T-helper 2 cell (primary cell): ENCODE data around the gene NEURL2.

Experiments used
- DNase-seq, 5 experiments: peaks; one replicate each; pipeline versions ENCODE4 v3.0.0 to v3.0.0-alpha.2; 2012 to 2022

NEURL2 gene

GRCh38 chr20:45873409-45874103 lies 17.5 kb downstream of the NEURL2 start:
- peak in 1 of 5 experiments; percentile 65 for DNase-seq

- no peak for DNase-seq
Measured at GRCh38 chr20:45872626-45873025, 18.4 kb downstream of the NEURL2 start.

- no peak for DNase-seq
Measured at GRCh38 chr20:45867819-45868176, 23.2 kb downstream of the NEURL2 start.

GRCh38 chr20:45867136-45867818 lies 23.7 kb downstream of the NEURL2 start:
- no peak for DNase-seq

GRCh38 chr20:45866454-45866853 lies 24.6 kb downstream of the NEURL2 start:
- DNase-seq: no peak

- DNase-seq: no peak
Measured at GRCh38 chr20:45863543-45864470, 27.2 kb downstream of the NEURL2 start.

- no peak for DNase-seq
Measured at GRCh38 chr20:45861221-45862075, 29.6 kb downstream of the NEURL2 start.

GRCh38 chr20:45860560-45861220 lies 30.3 kb downstream of the NEURL2 start:
- no peak for DNase-seq

GRCh38 chr20:45859916-45860315 lies 31.1 kb downstream of the NEURL2 start:
- DNase-seq: no peak

GRCh38 chr20:45857882-45858216 lies 33.2 kb downstream of the NEURL2 start:
- peak in 2 of 5 experiments; percentile 15 to 79 for DNase-seq

- peak; percentile 51 to 100 (median 85) for DNase-seq
Measured at GRCh38 chr20:45857114-45857881, 33.7 kb downstream of the NEURL2 start, which contains the start of the genes ACOT8 and ZSWIM3. ACOT8 (minus strand) TSS chr20:45857392; CDS start chr20:45857315, 77 bp downstream. ZSWIM3 (plus strand) TSS chr20:45857614; CDS start chr20:45857826, 212 bp downstream.

- DNase-seq: no peak
Measured at GRCh38 chr20:45853484-45853883, 37.5 kb downstream of the NEURL2 start.

- DNase-seq: no peak
Measured at GRCh38 chr20:45852326-45852725, 38.7 kb downstream of the NEURL2 start.

GRCh38 chr20:45851501-45851900 lies 39.5 kb downstream of the NEURL2 start:
- no peak for DNase-seq

GRCh38 chr20:45850926-45851325 lies 40.1 kb downstream of the NEURL2 start:
- no peak for DNase-seq

- no peak for DNase-seq
Measured at GRCh38 chr20:45850238-45850637, 40.8 kb downstream of the NEURL2 start.

GRCh38 chr20:45848969-45849582 lies 41.9 kb downstream of the NEURL2 start:
- DNase-seq: no peak

- DNase-seq: no peak
Measured at GRCh38 chr20:45848421-45848820, 42.6 kb downstream of the NEURL2 start.

GRCh38 chr20:45845452-45845851 lies 45.6 kb downstream of the NEURL2 start:
- no peak for DNase-seq

GRCh38 chr20:45843506-45843905 lies 47.5 kb downstream of the NEURL2 start:
- DNase-seq: no peak
